ENCODE data around the gene SPSB4.

DNA sequence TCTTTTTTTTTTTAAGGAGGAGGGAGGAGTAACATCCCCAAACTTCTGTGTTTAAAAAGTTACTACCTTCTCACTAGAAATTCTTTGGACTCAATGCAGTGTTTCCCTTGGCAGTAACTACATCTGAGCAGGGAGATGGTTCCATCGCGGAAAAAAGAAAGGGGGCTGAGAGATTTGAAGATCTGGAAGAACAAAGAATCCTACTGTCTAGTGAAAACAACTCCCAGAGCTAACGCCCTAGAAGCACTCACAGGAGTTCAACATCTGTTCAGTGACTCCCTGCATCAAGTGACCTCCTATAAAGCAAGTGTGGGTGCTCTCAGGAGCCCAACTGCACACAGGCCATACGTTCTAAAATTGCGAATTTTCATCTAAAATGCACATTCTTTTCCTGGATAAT, 113.7 kb downstream of the SPSB4 start:
- TF ChIP-seq POLR2AphosphoS5 (IDR thresholded peaks at IDR 0.05; ENCODE audit: borderline replicate concordance, low read depth, low read length) (no peak), EZH2 (IDR thresholded peaks at IDR 0.05) (no peak)
